GM12801 (cell line): ENCODE results near the gene TNNI3K.

Experiments used
- TF ChIP-seq, protein P1 (sequence below): IDR thresholded peaks from one replicate; pipeline ENCODE4 v1.5.1; 2011; ENCODE audit warnings: control low read depth; ENCODE audit not compliant: insufficient read length; ENCODE audit errors: extremely low read depth

TNNI3K gene

DNA sequence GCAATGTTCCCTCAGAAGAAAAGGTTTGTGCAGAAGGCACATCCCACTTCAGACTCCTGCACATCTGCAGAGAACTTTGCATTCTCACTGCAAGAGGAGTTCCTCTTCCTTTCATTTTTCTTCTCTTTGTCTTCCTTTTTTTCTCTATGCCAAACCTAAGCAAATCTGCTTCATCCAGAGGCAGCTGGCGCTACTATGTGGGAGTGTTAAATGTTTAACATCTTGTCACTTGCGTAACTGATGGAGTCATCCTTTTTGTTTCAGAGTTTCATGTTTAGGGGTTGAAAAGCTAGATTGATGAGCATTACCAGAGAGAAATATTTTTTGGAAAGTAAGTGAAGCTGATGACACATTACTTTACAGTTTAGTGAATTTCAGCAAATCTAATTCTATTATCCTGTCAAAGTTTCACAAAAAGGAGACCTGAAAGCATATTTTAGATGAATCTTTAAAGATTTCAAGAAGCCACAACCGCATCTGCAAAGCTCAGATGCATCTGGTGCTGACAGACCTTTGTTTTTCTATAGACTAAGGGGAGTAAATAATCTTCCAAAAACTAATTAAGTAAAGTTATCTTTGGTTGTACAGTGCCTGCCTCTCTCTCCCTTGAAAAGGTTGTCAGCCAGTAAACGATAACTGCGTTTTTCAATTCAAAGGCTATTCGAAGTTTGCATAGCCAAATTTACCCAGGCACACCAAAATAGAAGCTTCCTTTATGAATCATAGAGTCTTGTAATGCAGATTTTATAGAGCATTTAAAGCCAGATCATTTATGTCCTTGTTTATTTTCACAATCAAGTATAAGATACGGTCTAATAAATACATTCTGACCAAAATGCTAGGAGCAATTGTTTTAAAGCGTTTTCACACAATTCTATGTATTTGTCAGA lies 278.5 kb downstream of the TNNI3K start:
- TF ChIP-seq, protein P1, sequence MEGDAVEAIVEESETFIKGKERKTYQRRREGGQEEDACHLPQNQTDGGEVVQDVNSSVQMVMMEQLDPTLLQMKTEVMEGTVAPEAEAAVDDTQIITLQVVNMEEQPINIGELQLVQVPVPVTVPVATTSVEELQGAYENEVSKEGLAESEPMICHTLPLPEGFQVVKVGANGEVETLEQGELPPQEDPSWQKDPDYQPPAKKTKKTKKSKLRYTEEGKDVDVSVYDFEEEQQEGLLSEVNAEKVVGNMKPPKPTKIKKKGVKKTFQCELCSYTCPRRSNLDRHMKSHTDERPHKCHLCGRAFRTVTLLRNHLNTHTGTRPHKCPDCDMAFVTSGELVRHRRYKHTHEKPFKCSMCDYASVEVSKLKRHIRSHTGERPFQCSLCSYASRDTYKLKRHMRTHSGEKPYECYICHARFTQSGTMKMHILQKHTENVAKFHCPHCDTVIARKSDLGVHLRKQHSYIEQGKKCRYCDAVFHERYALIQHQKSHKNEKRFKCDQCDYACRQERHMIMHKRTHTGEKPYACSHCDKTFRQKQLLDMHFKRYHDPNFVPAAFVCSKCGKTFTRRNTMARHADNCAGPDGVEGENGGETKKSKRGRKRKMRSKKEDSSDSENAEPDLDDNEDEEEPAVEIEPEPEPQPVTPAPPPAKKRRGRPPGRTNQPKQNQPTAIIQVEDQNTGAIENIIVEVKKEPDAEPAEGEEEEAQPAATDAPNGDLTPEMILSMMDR = no peak

DNA sequence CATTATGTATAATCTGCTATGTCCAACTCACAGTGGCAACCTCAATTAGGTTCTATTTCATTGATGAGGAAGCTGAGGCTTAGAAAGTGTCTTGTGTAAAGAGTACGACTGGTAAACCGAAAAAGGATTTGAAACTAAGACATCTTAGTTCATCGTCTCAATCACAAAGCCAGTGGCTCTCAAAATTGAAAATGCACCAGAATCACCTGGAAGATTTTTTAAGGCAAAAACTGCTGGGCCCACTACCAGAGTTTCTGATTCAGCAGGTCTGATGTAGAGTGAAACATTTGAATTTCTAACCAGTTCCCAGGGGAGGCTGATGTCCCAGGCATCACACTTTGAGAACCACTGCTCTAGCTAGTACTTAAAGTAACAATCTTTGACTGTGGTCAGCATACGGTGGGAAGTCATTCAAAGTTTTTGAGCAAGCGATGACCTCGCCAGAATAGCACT lies 282.4 kb downstream of the TNNI3K start:
- TF ChIP-seq, protein P1 = no peak

DNA sequence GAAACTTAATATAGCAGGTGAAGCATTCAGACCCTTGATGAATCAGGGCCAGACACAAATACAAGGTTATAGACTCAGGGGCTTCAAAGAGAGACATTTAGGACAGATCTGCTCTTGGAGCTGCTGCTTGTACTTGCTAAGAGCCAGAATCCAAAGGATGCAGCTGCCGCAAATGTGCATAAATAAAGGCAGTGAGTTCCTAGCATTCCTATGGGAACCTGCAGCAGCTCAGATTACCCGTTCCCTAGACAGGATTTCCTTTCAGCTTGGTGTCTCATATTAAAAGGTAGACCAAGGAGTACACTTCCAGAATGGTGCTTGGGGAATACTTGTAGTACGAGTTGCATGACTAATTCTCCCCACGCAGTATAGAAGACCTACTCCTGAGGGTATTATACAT lies 287.0 kb downstream of the TNNI3K start:
- TF ChIP-seq, protein P1 = no peak

DNA sequence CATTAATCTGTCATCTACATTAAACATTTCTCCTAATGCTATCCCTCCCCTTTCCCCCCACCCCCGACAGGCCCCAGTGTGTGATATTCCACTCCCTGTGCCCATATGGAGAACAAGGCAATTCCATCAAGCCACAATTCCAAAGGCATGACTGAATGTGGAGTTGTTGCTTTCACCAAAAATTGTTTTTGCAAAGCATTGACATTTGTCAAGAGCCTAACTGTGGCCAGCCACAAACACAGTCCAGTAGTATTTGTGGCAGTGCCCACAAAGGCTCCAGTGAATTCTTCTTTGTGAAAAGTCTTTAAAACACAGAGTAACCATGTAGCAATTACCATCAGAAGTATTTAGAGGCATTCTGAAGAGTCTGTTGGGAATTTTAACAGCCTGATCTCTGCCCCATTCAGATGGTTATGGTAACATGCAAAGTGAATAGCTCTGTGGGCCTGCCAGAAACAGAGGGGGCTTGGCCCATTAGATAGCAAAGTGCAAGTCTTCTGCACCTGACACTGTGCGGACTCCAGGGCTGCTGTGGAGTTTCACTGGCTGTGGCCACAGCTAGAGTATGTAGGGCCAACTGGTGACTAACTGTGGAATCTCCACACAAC lies 288.8 kb downstream of the TNNI3K start:
- TF ChIP-seq, protein P1 = no peak

DNA sequence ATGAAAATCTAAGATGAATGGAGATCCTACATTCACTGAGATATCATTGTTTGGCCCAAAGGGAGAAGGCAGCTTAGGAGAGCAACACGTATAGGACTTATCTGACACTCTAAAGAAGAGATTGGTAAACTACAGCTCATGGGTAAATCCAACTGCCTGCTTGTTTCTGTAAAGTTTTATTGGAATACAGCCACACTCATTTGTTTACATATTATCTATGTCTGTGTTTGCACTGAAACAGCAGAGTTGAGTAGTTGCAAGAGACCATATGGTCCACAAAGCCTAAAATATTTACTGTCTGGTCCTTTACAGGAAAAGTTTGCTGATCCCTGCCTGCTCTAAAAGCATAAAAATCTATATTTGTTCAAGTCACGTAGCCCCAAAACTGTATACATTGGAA lies 291.5 kb downstream of the TNNI3K start:
- TF ChIP-seq, protein P1 = no peak

DNA sequence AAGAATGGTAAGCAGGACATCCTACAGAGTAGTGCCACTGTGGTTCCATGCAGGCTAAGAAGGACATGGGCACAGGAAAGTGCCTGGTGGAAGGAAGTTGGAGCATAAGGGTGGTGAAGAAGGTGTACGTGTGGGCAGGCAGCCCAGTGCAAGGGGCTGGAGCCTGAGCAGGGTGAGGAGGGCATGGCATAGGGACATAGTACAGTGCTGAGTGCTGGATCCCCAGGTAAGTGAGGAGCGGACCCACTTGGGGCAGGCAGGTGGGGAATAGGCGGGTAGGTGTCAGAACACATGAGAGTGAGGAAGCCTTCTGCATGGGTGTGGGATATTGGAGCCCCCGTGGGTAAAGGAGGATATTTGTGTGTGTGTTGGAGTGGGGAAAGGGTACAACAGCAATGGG lies 292.9 kb downstream of the TNNI3K start:
- TF ChIP-seq, protein P1 = no peak

DNA sequence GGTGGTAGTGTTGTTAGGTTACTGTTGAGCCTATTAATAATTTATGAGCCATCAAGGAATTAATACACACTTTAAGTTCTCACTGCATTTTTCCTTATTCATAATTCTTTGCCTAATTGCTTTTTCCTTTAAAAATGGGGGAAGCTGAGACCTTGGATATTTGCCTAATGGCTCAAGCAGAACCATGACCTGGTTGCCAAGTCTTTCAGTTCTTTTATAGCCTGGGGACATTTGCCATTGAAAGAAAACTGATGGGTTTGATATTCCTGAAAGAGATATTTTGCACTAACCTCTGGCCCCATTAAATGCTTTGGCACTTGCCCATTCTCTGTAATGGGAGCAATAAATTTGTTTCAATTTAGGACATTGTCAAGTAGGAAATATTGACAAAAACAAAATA lies 295.7 kb downstream of the TNNI3K start:
- TF ChIP-seq, protein P1 = no peak
